Fibroblast of the aortic adventitia (primary cell): ENCODE results near the gene COPS4. TPM values are rescaled to one million over a fixed set of nuclear protein-coding genes. Genes with fewer than 3 reads are reported as not detected.
A peak's percentile ranks its signal among the peaks of the same experiment; 100 is the strongest.
"Not testable (repeated sequence)": the region's sequence is repeated elsewhere in the genome, so short reads cannot be mapped to it uniquely, and the experiment has no call there.

Experiments
- DNase-seq: peaks from one replicate; pipeline ENCODE4 v3.0.0-alpha.2; 2010; ENCODE audit warnings: low read depth
- H3K4me3 ChIP-seq: 2 replicates; pipeline ENCODE4 v1.5.1; 2011; ENCODE audit warnings: low read depth, mild to moderate bottlenecking, control low read depth, low read length, moderate library complexity
- total RNA-seq: library from RNA; depleted of rRNA; stranded (reverse); fragments of >200 nt; gene quantifications from 2 replicates; pipeline ENCODE4 v1.2.3, GENCODE V29; 2012; ENCODE audit warnings: low replicate concordance
- TF ChIP-seq, protein P1 (sequence below): IDR thresholded peaks from 2 replicates; pipeline ENCODE4 v1.5.1; 2011; ENCODE audit warnings: mild to moderate bottlenecking, low read length, control low read depth, inconsistent platforms; ENCODE audit not compliant: insufficient read depth

COPS4 gene
- 37.5 and 69.3 TPM in 2 replicates for total RNA-seq

GRCh38 chr4:83034630-83035494 lies at the start of gene COPS4:
Gene COPS4 (plus strand): TSS chr4:83035183. CDS start chr4:83035225, 42 bp downstream.
- TF ChIP-seq, protein P1, sequence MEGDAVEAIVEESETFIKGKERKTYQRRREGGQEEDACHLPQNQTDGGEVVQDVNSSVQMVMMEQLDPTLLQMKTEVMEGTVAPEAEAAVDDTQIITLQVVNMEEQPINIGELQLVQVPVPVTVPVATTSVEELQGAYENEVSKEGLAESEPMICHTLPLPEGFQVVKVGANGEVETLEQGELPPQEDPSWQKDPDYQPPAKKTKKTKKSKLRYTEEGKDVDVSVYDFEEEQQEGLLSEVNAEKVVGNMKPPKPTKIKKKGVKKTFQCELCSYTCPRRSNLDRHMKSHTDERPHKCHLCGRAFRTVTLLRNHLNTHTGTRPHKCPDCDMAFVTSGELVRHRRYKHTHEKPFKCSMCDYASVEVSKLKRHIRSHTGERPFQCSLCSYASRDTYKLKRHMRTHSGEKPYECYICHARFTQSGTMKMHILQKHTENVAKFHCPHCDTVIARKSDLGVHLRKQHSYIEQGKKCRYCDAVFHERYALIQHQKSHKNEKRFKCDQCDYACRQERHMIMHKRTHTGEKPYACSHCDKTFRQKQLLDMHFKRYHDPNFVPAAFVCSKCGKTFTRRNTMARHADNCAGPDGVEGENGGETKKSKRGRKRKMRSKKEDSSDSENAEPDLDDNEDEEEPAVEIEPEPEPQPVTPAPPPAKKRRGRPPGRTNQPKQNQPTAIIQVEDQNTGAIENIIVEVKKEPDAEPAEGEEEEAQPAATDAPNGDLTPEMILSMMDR, result peak; percentile 70
- peak; percentile 100 for DNase-seq
- peak within 1 kb of the TSS; percentile 94 for H3K4me3 ChIP-seq

- not testable (repeated sequence) for DNase-seq, H3K4me3 ChIP-seq
Measured at GRCh38 chr4:82987519-82987918, 47.5 kb upstream of the COPS4 start.

GRCh38 chr4:82988323-82988832 lies 46.6 kb upstream of the COPS4 start:
- no peak overlapping the region for H3K4me3 ChIP-seq
- TF ChIP-seq, protein P1, result no peak
- DNase-seq, result peak; percentile 88

GRCh38 chr4:82989575-82990429 lies 45.2 kb upstream of the COPS4 start:
- TF ChIP-seq, protein P1, result no peak
- peak overlapping the region; percentile 32 for H3K4me3 ChIP-seq

GRCh38 chr4:82994834-82995233 lies 40.1 kb upstream of the COPS4 start:
- no peak overlapping the region for H3K4me3 ChIP-seq
- DNase-seq, result no peak
- TF ChIP-seq, protein P1, result no peak

More at GRCh38 chr4:82989575-82990429, 45.2 kb upstream of the COPS4 start:
- peak; percentile 25 for DNase-seq

DNA sequence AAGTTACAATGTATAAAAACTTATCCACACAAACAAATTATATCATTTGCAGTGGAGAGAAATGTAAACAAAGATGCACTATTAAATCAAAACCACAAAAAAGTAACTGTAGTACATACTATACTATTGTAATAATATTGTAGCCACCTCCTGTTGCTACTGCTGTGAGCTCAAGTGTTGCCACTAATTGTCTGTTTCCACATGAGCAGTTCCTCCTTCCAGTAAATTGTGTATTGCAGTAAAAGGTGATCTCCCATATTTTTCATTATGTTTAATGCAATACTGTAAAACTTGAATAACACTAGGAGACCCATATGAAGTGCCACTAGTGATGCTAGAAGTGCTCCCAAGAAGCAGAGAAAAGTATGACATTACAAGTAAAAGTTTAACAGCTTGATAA lies 36.1 kb upstream of the COPS4 start:
- H3K4me3 ChIP-seq, result no peak overlapping the region
- no peak for DNase-seq
- TF ChIP-seq, protein P1, result no peak

- no peak for DNase-seq
- no peak overlapping the region for H3K4me3 ChIP-seq
- TF ChIP-seq, protein P1, result no peak
Measured at GRCh38 chr4:83002329-83002728, 32.7 kb upstream of the COPS4 start.

DNA sequence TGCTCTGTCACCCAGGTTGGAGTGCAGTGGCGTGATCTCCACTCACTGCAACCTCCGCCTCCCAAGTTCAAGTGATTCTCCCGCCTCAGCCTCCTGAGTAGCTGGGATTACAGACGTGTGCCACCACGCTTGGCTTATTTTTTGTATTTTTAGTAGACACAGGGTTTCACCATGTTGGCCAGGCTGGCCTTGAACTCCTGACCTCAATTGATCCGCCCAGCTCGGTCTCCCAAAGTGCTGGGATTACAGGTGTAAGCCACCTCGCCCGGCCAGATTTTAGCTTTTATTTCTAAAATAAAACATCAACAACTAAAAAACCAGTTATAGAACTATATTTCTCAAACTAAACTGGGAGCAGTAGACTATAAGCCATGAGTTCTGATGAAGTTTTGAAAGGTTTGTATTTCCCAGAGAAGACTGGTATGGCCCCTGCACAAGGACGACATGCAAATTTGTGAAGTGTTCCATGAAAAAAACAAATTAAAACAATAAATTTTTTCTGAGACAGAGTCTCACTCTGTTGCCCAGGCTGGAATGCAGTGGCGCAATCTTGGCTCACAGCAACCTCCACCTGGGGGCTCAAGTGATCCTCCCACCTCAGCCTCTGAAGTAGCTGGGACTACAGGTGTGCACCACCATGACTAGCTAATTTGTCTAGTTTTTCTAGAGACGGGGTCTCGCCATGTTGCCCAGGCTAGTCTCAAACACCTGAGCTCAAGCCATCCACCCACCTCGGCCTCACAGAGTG lies 31.8 kb upstream of the COPS4 start:
- H3K4me3 ChIP-seq, DNase-seq: not testable (repeated sequence)
